Muscle of arm (tissue), 12 donors: ENCODE measurements around the gene ANKS1A. TPM values are rescaled to one million over a fixed set of nuclear protein-coding genes. Genes with fewer than 3 reads are reported as not detected.

ENCODE experiments used
- DNase-seq: peaks from one replicate; pipeline ENCODE4 v3.0.0-alpha.2; 2013
- polyA plus RNA-seq, 12 donors: library from polyadenylated mRNA; unstranded; fragments of 120-200 nt; gene quantifications; one replicate each; pipeline ENCODE4 v1.2.1, GENCODE V29; 2013; ENCODE audit not compliant: insufficient read length in 12 of 12

The ANKS1A gene
- polyA plus RNA-seq, 12 donors: 30.8 to 59.7 (median 40.6) TPM; not detected in 1

GRCh38 chr6:34953061-34954025 is 64.3 kb downstream of the ANKS1A start:
- DNase-seq: no peak

DNA sequence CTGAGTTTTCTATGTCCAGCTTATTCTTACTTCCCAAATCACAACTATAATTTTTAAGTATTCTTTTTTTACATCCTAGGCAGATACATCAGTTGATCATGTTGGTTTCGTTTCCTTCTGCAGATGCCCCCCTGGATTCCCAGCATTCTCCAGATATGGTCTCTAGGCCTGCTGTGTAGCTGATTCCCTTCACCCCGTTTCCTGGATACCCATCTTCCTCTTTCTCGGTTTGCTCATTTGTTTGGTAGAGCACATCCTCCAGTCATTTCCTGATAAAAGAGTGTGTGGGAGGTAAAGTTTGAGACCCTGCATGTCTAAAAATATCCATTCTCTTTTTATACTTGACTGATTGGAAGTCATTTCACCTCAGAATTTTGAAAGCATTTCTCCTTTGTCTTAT is 66.4 kb downstream of the ANKS1A start:
- no peak for DNase-seq

DNA sequence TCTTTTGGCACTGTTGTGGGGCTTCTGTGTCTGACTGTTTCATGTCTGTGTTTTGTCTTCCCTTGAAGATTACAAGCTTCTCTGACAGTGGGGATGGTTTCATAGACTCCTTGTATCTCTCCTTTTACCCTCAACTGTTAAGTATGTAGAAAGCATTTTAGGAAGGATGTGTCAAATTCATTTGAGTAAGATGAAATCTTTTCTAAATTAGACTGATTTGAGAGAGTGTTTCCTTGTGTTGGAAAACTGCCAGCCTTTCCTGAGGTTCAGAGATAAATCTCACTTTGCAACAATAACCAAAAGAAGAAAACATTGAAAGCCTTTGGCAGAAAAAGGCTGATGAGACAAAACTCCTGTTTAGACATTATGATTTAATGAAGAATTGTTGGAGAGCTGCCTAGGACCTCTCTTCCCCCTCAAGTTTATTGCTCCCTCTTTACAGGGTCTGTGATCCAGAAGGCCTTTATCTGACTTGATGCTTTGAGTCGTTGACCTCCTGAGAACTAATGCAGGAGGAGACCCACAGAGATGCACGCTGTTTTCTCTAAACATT is 68.3 kb downstream of the ANKS1A start:
- no peak for DNase-seq

DNA sequence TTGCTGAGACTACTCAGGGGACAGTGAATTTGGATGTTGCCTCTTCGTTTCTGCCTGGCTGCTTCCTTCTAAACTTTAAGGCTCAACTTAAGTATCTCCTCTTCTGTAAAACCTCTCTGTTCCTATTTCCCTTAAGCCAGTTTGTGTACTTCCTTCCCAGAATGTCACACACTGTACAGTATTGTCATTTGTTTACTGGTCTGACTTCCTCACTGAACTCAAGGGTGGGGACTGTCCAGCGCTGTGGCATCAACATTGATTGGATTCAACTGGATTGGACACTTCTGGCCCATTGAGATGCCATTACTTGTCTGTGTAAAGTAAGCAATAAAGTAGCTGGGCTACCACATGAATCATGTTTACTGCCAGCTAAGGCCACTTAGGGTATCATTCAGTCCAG is 69.7 kb downstream of the ANKS1A start:
- no peak for DNase-seq

- no peak for DNase-seq
Observed at GRCh38 chr6:34959224-34959623, 70.2 kb downstream of the ANKS1A start.

GRCh38 chr6:34961082-34961481 is 72.0 kb downstream of the ANKS1A start:
- DNase-seq: no peak

DNA sequence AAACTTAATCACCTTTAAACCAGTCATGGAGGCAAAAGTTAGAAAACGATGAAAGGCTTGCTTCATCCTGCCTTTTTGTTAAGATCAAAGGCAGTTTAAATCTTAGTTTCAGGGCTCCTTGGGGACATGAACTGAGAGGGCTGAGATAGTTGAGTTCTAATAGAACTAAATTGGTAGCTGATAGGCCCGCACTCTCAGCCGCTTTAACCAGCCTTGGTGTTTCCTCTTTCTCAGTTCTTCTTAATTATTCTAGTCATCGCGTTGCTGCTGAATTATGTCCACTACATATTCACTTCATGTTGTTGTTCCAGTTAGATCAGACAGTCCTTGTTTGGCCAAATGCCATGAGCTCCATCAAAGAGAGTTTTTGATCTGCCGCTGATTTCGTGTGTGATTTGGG is 72.5 kb downstream of the ANKS1A start:
- DNase-seq: no peak

DNA sequence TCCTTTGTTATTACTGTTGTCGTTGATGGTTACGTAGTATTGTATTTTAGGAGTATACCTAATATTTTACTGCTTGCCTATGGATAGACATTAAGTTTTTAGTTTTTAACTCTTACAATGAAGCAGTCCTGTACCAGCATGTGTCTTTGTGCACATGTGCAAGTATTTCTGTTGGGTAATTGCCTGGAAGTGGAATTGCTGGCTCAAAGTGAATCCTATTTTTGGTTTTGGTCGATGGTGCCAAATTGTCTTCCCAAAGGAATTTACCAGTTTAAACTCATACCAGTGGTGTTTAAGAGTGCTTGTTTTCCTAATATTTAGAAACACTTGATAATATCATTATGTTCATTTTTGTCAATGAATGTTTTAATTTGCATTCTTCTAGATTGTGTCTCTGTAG is 75.5 kb downstream of the ANKS1A start:
- DNase-seq: peak; percentile 44

- DNase-seq: no peak
Observed at GRCh38 chr6:34967461-34967860, 78.4 kb downstream of the ANKS1A start.

GRCh38 chr6:34969662-34970265 is 80.7 kb downstream of the ANKS1A start:
- no peak for DNase-seq

DNA sequence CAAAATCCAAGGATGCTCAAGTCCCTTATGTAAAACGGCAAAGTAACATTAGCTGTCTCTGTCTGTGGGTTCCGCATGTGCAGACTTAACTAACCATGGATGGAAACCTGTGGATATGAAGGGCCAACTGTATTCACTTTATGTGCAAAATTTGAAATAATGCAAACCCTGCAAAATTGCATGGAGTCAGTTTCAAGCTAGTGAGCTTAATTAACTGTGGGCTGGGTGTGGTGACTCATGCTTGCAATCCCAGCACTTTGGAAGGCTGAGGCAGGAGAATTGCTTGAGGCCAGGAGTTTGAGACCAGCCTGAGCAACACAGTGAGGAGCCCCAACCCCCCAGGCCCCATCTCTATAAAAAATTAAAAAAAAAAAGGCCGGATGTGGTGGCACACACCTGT is 81.4 kb downstream of the ANKS1A start:
- DNase-seq: no peak

GRCh38 chr6:34970957-34971356 is 81.9 kb downstream of the ANKS1A start:
- DNase-seq: peak; percentile 46

DNA sequence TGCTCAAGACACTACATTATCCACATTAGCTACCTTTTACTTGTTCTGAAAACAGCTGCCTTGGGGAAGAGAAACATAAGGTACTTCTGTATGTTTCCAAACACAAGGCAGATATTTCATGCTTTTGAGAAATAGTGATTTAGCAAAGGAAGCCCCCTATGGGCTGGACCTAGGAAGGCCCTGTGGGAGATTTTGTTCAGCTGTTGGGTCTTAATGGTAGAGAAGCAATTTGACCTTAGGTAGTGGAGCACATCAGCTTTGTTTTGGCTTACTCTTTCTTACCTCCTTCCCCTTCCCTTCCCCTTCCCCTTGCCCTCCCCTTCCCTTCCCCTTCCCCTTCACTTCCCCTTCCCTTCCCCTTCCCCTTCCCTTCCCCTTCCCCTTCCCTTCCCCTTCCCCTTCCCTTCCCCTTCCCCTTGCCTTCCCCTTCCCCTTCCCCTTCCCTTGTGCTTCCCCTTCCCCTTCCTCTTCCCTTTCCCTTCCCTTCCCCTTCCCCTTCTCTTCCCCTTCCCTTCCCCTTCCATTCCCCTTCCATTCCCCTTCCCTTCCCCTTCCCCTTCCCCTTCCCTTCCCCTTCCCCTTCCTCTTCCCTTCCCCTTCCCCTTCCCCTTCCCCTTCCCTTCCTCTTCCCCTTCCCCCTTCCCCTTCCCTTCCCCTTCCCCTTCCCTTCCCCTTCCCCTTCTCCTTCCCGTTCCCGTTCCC is 84.6 kb downstream of the ANKS1A start:
- DNase-seq: no peak

DNA sequence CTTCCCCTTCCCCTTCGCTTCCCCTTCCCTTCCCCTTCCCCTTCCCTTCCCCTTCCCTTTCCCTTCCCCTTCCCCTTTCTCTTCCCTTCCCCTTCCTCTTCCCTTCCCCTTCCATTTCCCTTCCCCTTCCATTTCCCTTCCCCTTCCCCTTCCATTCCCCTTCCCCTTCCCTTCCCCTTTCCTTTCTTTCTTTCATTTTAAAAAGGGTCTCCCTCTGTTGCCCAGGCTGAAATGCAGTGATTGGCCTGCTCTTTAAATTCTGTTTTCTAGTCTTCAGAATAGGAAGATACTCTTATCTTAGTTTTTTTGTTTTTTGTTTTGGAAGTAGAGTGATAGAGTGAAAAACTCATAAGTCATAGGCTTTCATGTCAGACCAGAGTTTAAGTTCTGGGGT is 85.2 kb downstream of the ANKS1A start:
- no peak for DNase-seq

DNA sequence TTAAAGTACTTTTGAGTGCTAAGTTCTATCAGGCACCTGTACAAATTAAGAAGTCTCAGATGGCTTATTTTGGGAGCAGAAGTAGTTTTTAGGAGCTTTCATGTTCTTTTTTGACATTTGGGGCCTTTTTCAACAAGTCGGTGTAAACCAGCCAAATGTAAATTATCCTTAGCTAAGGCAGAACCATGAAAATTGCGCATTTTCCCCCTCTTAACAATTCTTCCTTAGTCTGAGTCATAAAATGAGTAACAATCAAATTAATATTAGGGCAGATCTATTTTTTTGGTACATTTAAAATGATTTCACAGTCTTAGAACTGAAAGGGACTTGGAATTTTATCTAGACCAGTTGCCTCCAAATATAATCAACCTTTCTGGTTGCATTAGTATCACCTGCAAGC is 87.2 kb downstream of the ANKS1A start:
- DNase-seq: no peak

- DNase-seq: no peak
Observed at GRCh38 chr6:34979218-34979617, 90.2 kb downstream of the ANKS1A start.

GRCh38 chr6:34979994-34980393 is 90.9 kb downstream of the ANKS1A start:
- DNase-seq: no peak

DNA sequence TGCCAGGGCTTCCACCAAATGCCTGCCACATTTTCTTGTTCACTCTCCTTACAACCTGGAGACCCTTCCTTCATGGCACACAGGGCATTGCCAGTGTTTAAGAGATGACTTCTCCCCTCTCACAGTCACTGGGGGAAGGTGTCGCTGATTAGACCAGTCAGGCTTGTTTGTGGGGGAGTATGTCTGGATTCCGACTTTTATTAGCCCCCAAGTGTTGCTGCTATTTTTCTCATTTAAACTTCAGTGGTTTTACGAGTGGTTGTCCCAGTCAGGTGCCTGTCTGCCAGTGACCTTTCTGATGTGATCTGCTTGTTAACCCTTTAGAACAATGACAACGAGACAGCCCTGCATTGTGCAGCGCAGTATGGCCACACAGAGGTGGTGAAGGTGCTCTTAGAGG is 92.3 kb downstream of the ANKS1A start:
- DNase-seq: no peak

DNA sequence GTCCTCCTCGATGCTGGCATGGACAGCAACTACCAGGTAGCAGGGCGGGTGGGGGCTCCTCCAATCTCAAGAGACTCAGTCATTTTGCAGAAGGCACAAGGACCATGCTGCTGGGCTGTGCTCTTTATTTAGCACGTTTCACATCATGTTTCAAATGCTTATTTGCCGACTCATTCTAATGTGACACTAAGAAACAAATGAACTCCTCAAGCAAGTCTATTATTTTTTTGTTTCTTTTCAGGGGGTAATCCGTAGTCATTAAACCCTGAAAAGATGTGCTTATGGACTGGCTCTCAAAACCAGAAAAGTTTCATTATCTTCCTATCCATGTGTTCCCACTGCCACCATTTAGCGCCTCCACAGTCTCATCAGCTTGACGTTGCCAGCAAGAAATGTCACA is 92.9 kb downstream of the ANKS1A start:
- no peak for DNase-seq

- no peak for DNase-seq
Observed at GRCh38 chr6:34982424-34982852, 93.4 kb downstream of the ANKS1A start.

GRCh38 chr6:34984416-34984815 is 95.4 kb downstream of the ANKS1A start:
- DNase-seq: no peak

DNA sequence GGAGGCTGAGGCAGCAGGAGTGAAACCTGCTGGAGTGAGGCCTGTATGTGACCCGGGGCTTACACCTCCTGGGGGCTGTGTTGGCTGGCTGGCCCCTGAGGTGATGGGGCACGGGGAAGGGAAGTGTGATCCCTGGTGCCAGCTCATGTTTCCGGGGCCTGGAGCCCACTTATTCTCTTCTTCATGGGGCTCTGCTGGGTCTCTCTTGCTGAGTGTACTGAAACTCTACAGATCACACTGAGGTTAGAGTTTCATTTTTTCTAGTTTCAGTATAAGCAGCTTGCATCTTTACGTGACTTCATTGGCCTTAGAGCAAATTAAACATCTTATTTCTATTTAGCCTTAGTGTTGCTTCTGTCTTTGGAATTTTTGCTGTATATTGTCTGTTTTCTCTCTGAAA is 96.2 kb downstream of the ANKS1A start:
- DNase-seq: no peak
